HepG2 (cell line): ENCODE results near the gene SH3BP2. TPM values are rescaled to one million over a fixed set of nuclear protein-coding genes. Genes with fewer than 3 reads are reported as not detected.
A peak's percentile ranks its signal among the peaks of the same experiment; 100 is the strongest.

Experiments used
- BCL6 ChIP-seq: IDR thresholded peaks from 2 replicates; pipeline ENCODE4 v1.6.1; 2016; ENCODE audit warnings: missing genetic modification reagents, missing compliant biosample characterization
- EED ChIP-seq: sonication (generic); formaldehyde crosslinking; IDR thresholded peaks from 2 replicates; pipeline ENCODE4 v1.5.0; 2020; ENCODE audit warnings: mild to moderate bottlenecking, missing genetic modification reagents
- FOXA1 ChIP-seq, 2 experiments: fragments of 450-650 bp in 1 of 2; sonication (generic) in 1 of 2; formaldehyde crosslinking in 1 of 2; IDR thresholded peaks; 2 replicates each; pipeline versions ENCODE4 v1.4.0 to v1.6.1; 2016 to 2020; ENCODE audit warnings: missing genetic modification reagents in 1 of 2
- JARID2 ChIP-seq: sonication (generic); formaldehyde crosslinking; IDR thresholded peaks from 2 replicates; pipeline ENCODE4 v1.8.1; 2023; ENCODE audit warnings: missing genetic modification reagents, inconsistent platforms; ENCODE audit not compliant: insufficient replicate concordance
- JUNB ChIP-seq: sonication (generic); formaldehyde crosslinking; IDR thresholded peaks from 2 replicates; pipeline ENCODE4 v1.8.0; 2022; ENCODE audit warnings: missing genetic modification reagents, mild to moderate bottlenecking, borderline replicate concordance
- KAT7 ChIP-seq: IDR thresholded peaks from 2 replicates; pipeline ENCODE4 v1.6.1; 2018; ENCODE audit warnings: borderline replicate concordance, missing compliant biosample characterization
- KAT8 ChIP-seq: IDR thresholded peaks from 2 replicates; pipeline ENCODE4 v1.6.1; 2016; ENCODE audit warnings: missing genetic modification reagents, missing compliant biosample characterization
- RBAK ChIP-seq: sonication (generic); formaldehyde crosslinking; IDR thresholded peaks from 2 replicates; pipeline ENCODE4 v1.5.1; 2020; ENCODE audit warnings: mild to moderate bottlenecking, missing genetic modification reagents
- REPIN1 ChIP-seq: sonication (generic); formaldehyde crosslinking; IDR thresholded peaks from 2 replicates; pipeline ENCODE4 v1.8.0; 2022; ENCODE audit warnings: missing genetic modification reagents, low read depth, mild to moderate bottlenecking, borderline replicate concordance
- RFX1 ChIP-seq: fragments of 450-650 bp; IDR thresholded peaks from 2 replicates; pipeline ENCODE4 v1.6.1; 2017
- SAFB2 ChIP-seq: sonication (generic); formaldehyde crosslinking; IDR thresholded peaks from 2 replicates; pipeline ENCODE4 v1.5.1; 2020; ENCODE audit warnings: missing genetic modification reagents, low read depth, mild to moderate bottlenecking, borderline replicate concordance
- SOX6 ChIP-seq, 2 experiments: fragments of 450-650 bp in 1 of 2; sonication (generic) in 1 of 2; formaldehyde crosslinking in 1 of 2; IDR thresholded peaks; 2 replicates each; pipeline versions ENCODE4 v1.4.0 to v1.6.1; 2017 to 2020; ENCODE audit warnings: antibody characterized with exemption in 1 of 2, mild to moderate bottlenecking in 1 of 2, missing genetic modification reagents in 1 of 2
- SRF ChIP-seq: IDR thresholded peaks from 2 replicates; pipeline ENCODE4 v1.6.1; 2011; ENCODE audit warnings: mild to moderate bottlenecking, low read depth, low read length, moderate library complexity
- ZNF362 ChIP-seq: sonication (generic); formaldehyde crosslinking; IDR thresholded peaks from 2 replicates; pipeline ENCODE4 v1.4.0; 2020; ENCODE audit warnings: missing genetic modification reagents, mild to moderate bottlenecking, borderline replicate concordance
- ZNF546 ChIP-seq: sonication (generic); formaldehyde crosslinking; conservative IDR thresholded peaks from 2 replicates; pipeline ENCODE4 v1.8.1; 2023; ENCODE audit warnings: mild to moderate bottlenecking, missing genetic modification reagents
- ZSCAN22 ChIP-seq: sonication (generic); formaldehyde crosslinking; IDR thresholded peaks from 2 replicates; pipeline ENCODE4 v1.4.0; 2020; ENCODE audit warnings: mild to moderate bottlenecking, missing genetic modification reagents
- polyA plus RNA-seq, 8 experiments: library from polyadenylated mRNA; depleted of rRNA in 3 of 8; stranded (reverse) in 7 of 8; unstranded in 1 of 8; fragments of >200 nt; fragmentation: Illumina TruSeq in 4 of 8; extraction: Trizol in 4 of 8; gene quantifications; 2 replicates each; pipeline versions ENCODE4 v1.2.1 to v1.2.3, GENCODE V29; 2011 to 2016; ENCODE audit warnings: low read depth in 4 of 8, missing spikeins in 1 of 8, mixed read lengths in 1 of 8; ENCODE audit not compliant: insufficient read depth in 1 of 8
- total RNA-seq, 5 experiments: library from RNA; depleted of rRNA; stranded (reverse); fragments of >200 nt; fragmentation: Illumina TruSeq; extraction: Trizol; gene quantifications; 2 replicates each; pipeline ENCODE4 v1.2.3, GENCODE V29; 2016; ENCODE audit warnings: low read depth in 1 of 5
- TF ChIP-seq, protein P1 (sequence below): IDR thresholded peaks from 2 replicates; pipeline ENCODE4 v1.6.1; 2016; ENCODE audit warnings: low read depth
- TF ChIP-seq, protein P2 (sequence below): sonication (generic); formaldehyde crosslinking; IDR thresholded peaks from 2 replicates; pipeline ENCODE4 v1.9.0; 2021; ENCODE audit warnings: missing genetic modification reagents, mild to moderate bottlenecking, borderline replicate concordance
- TF ChIP-seq, protein P3 (sequence below): sonication (generic); formaldehyde crosslinking; IDR thresholded peaks from 2 replicates; pipeline ENCODE4 v1.5.1; 2020; ENCODE audit warnings: mild to moderate bottlenecking, missing genetic modification reagents

SH3BP2 gene
- total and polyA plus RNA-seq, 2 of the 13 experiments (the other 11 are each of a cell fraction or from before 2014, with no cell fraction given): 16.9 to 34.5 TPM

DNA sequence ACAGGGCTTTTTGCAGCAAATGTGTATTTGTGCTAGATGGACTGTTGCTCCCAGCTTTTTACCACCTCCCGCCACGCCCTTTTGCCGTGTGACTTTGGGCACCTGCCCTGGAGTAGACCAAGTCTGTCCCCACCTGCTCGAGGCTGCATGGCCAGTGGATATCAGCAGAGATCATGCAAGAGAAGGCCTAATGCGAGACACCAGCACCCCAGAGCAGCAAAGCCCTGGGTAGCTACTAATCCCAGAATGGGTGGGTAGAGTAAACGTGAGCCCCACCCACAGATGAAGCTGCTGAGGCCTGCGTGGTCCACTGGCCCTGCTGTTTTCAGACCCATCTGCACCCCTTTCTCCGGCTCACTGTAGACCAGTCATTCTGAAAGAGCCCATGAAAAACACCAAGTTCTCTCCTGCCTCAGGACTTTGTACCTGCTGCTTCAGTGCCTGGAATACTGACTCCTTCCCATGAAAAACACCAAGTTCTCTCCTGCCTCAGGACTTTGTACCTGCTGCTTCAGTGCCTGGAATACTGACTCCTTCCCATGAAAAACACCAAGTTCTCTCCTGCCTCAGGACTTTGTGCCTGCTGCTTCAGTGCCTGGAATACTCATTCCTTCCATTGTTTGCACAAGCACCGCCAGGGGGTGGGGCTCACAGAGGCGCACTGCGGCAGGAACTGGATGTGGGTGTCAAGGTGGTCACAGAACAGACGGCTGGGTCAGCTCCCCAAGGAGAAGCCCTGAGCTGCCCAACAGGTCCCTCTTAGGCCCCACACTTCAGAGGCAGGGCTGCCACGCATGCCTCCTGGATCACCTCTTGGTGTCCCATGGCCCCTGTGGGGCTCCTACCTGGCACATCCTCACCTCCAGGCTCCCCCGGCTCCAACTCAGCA is 31.6 kb upstream of the SH3BP2 start (continued):
- TF ChIP-seq, protein P1, sequence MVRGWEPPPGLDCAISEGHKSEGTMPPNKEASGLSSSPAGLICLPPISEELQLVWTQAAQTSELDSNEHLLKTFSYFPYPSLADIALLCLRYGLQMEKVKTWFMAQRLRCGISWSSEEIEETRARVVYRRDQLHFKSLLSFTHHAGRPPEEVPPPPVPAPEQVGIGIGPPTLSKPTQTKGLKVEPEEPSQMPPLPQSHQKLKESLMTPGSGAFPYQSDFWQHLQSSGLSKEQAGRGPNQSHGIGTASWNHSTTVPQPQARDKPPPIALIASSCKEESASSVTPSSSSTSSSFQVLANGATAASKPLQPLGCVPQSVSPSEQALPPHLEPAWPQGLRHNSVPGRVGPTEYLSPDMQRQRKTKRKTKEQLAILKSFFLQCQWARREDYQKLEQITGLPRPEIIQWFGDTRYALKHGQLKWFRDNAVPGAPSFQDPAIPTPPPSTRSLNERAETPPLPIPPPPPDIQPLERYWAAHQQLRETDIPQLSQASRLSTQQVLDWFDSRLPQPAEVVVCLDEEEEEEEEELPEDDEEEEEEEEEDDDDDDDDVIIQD (CRISPR knock-in tag): peak; percentile 67
- peak; percentile 66; the same call in 1 of the 2 replicates for TF ChIP-seq KAT8 (CRISPR knock-in tag)
- TF ChIP-seq, protein P2, sequence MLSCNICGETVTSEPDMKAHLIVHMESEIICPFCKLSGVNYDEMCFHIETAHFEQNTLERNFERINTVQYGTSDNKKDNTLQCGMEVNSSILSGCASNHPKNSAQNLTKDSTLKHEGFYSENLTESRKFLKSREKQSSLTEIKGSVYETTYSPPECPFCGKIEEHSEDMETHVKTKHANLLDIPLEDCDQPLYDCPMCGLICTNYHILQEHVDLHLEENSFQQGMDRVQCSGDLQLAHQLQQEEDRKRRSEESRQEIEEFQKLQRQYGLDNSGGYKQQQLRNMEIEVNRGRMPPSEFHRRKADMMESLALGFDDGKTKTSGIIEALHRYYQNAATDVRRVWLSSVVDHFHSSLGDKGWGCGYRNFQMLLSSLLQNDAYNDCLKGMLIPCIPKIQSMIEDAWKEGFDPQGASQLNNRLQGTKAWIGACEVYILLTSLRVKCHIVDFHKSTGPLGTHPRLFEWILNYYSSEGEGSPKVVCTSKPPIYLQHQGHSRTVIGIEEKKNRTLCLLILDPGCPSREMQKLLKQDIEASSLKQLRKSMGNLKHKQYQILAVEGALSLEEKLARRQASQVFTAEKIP: no peak
- TF ChIP-seq SOX6 (IDR thresholded peaks at IDR 0.05): no peak
- TF ChIP-seq SOX6 (CRISPR knock-in tag; IDR thresholded peaks at IDR 0.05): peak; percentile 67
- no peak for TF ChIP-seq RBAK (CRISPR knock-in tag)
- no peak for TF ChIP-seq SRF
- no peak for TF ChIP-seq FOXA1 (IDR thresholded peaks at IDR 0.05)
- TF ChIP-seq FOXA1 (CRISPR knock-in tag; IDR thresholded peaks at IDR 0.05): peak; percentile 92
- TF ChIP-seq JUNB (CRISPR knock-in tag): no peak
- TF ChIP-seq, protein P3, sequence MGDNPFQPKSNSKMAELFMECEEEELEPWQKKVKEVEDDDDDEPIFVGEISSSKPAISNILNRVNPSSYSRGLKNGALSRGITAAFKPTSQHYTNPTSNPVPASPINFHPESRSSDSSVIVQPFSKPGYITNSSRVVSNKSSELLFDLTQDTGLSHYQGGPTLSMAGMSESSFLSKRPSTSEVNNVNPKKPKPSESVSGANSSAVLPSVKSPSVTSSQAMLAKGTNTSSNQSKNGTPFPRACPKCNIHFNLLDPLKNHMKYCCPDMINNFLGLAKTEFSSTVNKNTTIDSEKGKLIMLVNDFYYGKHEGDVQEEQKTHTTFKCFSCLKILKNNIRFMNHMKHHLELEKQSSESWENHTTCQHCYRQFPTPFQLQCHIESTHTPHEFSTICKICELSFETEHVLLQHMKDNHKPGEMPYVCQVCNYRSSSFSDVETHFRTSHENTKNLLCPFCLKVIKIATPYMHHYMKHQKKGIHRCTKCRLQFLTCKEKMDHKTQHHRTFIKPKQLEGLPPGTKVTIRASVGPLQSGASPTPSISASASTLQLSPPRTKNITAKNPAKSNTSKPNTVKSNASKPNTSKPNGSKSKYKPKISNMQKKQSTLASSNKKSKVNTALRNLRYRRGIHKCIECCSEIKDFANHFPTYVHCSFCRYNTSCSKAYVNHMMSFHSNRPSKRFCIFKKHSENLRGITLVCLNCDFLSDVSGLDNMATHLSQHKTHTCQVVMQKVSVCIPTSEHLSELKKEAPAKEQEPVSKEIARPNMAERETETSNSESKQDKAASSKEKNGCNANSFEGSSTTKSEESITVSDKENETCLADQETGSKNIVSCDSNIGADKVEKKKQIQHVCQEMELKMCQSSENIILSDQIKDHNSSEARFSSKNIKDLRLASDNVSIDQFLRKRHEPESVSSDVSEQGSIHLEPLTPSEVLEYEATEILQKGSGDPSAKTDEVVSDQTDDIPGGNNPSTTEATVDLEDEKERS (CRISPR knock-in tag): no peak
- peak; percentile 63; the same call in 1 of the 2 replicates for TF ChIP-seq KAT7
- TF ChIP-seq REPIN1 (CRISPR knock-in tag): no peak
- no peak for TF ChIP-seq EED (CRISPR knock-in tag)
- TF ChIP-seq ZNF546 (CRISPR knock-in tag): no peak
- no peak for TF ChIP-seq ZSCAN22 (CRISPR knock-in tag)
- peak; percentile 71 for TF ChIP-seq BCL6 (CRISPR knock-in tag)
- TF ChIP-seq JARID2 (CRISPR knock-in tag): no peak
- TF ChIP-seq ZNF362 (CRISPR knock-in tag): peak; percentile 12; the same call in 1 of the 2 replicates
- no peak for TF ChIP-seq SAFB2 (CRISPR knock-in tag)
- no peak for TF ChIP-seq RFX1
